NOMO-1 treated with DMSO at 0.1 percent for 48 hours (cell line): ENCODE results near the gene TRAPPC10.
"Not testable (repeated sequence)": the region's sequence is repeated elsewhere in the genome, so short reads cannot be mapped to it uniquely, and the experiment has no call there.

ENCODE experiments used
- DNase-seq: peaks from one replicate; lab custom pipeline; 2025; ENCODE audit not compliant: unreplicated experiment; lab: John Stamatoyannopoulos, UW

The TRAPPC10 gene

GRCh38 chr21:44088401-44088780 lies 76.3 kb downstream of the TRAPPC10 start:
- no peak for DNase-seq

- peak; percentile 67 for DNase-seq
Observed at GRCh38 chr21:44089001-44089911, 77.1 kb downstream of the TRAPPC10 start.

- DNase-seq, result no peak
Observed at GRCh38 chr21:44090325-44090724, 78.2 kb downstream of the TRAPPC10 start.

- DNase-seq, result no peak
Observed at GRCh38 chr21:44092211-44092610, 80.1 kb downstream of the TRAPPC10 start.

GRCh38 chr21:44093761-44094160 lies 81.7 kb downstream of the TRAPPC10 start:
- no peak for DNase-seq

- no peak for DNase-seq
Observed at GRCh38 chr21:44094832-44095231, 82.7 kb downstream of the TRAPPC10 start.

DNA sequence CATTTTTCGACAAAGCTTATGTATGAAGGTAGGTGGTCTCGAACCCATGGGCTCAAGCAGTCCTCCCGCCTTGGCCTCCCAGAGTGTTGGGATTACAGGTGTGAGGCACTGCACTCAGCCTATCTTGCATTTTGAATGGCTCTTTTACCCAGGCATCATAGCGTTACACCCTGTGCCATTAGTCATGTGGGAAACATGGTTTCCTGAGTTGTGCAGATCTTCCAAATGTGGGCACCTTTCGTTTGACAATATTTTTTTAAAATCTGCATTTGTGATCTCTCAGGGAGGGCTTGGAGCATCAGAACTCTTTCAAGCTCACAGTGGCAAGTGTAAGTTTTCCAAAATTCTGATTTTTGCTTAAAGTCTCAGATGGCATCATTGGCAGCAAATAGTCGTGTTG lies 86.4 kb downstream of the TRAPPC10 start:
- DNase-seq, result not testable (repeated sequence)

DNA sequence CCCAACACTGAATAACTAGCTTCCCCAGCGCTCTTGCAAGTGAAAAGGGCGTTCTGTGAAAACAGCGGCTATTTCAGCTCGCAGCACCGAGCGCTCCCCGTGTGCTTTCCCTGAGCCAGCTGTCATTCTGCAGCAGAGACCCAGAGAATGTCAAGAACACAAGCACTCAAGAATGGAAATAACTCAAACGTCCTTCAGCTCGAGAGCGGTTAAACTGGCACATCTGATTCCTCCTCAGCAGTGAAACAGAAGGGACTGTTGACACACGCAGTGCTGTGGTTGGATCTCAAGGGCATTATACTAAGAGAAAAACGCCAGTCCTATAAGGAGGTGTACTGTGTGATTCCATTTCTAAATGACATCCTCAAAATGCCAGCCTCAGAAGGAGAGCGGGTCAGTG lies 86.9 kb downstream of the TRAPPC10 start:
- not testable (repeated sequence) for DNase-seq

DNA sequence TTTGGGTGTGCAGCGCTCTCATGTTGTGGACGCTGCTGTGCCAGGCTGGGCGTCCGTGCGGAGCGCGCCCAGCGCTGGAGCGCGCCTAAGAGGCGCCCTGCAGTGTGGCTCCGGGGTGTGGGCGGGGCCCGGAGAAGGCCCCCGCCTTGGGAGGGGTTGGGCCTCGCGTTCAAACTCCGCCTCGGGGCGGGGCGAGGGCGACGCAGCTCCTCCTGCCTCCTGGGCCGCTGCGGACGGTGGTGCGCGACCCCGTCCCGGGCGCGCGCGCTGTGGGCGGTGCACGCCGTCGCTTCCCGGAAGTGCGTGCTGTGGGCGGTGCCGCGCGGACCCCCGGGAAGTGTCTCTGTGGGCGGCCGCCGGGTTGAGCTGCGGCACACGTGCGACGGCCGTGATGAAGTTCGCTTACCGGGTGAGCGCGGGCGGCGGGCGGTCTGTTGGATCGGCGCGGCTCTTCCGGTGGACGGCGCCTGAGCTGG lies 95.0 kb downstream of the TRAPPC10 start, which contains the start of gene PWP2:
TSS of gene PWP2 (plus strand) at position 374 of the 476 bp plus-strand sequence. CDS start at position 392, 18 bp downstream.
- DNase-seq, result not testable (repeated sequence)

GRCh38 chr21:44107589-44107988 lies 95.5 kb downstream of the TRAPPC10 start:
- DNase-seq, result not testable (repeated sequence)

- DNase-seq, result not testable (repeated sequence)
Observed at GRCh38 chr21:44113702-44114371, 101.7 kb downstream of the TRAPPC10 start.

DNA sequence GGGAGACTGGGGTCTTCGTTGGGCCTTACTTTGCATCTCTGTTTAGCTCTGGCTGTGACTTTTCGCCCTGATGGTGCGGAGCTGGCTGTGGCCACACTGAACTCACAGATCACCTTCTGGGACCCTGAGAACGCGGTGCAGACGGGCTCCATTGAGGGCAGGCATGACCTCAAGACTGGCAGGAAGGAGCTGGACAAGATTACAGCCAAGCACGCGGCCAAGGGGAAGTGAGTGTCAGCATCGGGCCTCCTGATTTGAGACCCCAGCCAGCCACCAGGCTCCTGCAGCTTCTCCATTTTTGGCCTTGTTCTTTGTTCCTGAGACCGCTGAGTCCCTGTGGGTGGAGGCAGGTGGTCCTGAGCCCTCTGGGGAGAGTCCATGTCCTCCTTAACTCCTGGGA lies 110.0 kb downstream of the TRAPPC10 start:
- DNase-seq, result not testable (repeated sequence)

DNA sequence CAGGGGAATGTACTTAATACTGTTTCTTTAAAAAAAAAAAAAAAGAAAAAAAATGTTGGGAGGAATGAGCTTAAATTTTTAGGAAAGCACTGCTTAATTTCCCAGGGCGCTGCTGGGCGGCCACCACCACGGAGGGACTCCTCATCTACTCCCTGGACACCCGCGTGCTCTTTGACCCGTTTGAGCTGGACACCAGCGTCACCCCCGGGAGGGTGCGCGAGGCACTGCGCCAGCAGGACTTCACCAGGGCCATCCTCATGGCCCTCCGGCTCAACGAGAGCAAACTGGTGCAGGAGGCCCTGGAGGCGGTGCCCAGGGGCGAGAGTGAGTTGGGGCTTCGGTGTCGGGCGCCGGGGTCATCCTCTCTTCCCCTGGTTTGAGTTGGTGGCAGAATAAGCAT lies 115.7 kb downstream of the TRAPPC10 start:
- DNase-seq, result not testable (repeated sequence)

DNA sequence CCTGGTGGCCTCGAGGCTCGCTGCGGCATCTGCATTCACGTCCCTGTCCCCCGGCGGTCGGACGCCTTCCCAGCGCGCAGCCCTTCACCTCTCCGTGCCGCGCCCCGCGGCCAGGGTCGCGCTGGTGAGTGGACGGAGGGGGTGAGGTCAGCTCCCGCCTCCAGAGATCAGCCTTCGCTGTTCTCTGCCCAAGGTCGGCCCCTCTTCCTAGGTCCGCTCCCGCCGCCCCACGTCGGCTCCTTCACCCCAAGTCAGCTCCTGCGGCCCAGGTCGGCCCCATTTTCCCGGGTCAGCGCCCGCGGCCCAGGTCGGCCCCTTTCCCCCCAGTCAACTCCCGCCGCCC lies 121.6 kb downstream of the TRAPPC10 start:
- not testable (repeated sequence) for DNase-seq

DNA sequence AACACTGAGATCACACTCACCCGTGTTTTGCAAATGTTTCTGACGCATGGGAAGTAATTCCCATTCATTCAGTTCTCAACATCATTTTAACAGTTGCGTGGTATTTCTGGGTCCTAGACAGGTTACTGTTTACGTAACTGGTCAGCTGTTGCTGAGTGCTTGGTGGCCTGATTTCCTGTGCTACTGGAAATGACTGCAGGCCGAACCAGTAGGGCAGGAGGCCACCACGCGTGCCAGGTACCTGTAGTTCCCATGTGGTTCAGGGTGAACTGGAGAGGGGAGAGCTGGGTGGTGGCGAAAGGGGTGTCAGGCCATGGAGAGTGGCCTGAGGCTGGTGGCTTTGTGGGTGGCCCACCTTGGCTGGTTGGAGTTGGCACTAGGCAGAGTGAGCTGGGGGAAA lies 122.6 kb downstream of the TRAPPC10 start:
- DNase-seq, result not testable (repeated sequence)

DNA sequence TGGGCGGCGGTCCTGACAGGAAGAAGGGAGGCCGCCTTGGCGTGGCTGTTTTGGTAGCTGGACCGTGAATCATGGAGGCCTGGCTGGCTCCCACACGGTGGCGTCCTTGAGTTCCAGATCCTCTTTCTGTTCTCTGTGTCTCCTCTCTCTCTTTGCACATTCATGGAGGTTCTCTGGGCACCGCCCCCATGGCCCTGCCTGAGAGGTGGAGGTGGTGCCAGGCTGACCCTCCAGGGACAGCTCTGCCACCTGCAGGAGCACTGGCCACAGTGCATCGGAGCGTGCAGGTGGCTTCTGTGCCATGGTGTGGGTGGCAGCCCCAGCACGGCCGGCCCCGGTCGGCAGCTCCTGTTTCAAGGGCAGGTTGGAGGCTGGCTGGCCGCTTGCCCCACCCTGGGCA lies 125.9 kb downstream of the TRAPPC10 start:
- not testable (repeated sequence) for DNase-seq

GRCh38 chr21:44139787-44140551 lies 127.9 kb downstream of the TRAPPC10 start:
- not testable (repeated sequence) for DNase-seq

GRCh38 chr21:44140552-44140932 lies 128.4 kb downstream of the TRAPPC10 start:
- not testable (repeated sequence) for DNase-seq

- not testable (repeated sequence) for DNase-seq
Observed at GRCh38 chr21:44142470-44142869, 130.4 kb downstream of the TRAPPC10 start.

DNA sequence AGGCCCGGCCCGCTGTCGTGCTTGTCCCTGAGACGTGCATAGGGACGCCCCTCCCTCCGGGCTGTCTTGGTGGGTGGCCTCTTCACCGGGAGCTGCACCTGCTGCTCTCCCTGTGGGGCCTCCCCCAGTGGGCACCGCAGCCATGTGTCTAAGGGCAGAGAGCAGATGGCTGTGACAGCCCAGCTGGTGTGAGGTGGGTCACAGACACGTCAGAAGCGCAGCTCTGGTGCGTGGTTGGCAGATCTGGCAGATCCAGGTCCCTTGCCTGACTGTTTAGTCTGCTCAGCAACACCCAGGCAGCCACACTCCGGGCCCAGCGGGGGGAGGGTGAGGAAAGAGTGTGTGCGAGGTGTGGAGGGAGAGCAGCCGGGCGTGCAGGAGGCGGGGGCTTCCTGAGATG lies 131.3 kb downstream of the TRAPPC10 start:
- not testable (repeated sequence) for DNase-seq

GRCh38 chr21:44143996-44144395 lies 131.9 kb downstream of the TRAPPC10 start:
- not testable (repeated sequence) for DNase-seq
